B cell (primary cell): ENCODE results near the gene NPAS3. TPM values are rescaled to one million over a fixed set of nuclear protein-coding genes. Genes with fewer than 3 reads are reported as not detected.

Experiments
- ATAC-seq: fragments of 200-7000 bp; cut with Tn5 transposase; one replicate; pipeline ENCODE4 v1.10.0; 2021; ENCODE audit warnings: low read depth, mild to moderate bottlenecking, moderate number of reproducible peaks, moderate library complexity
- CTCF ChIA-PET: fragments of 350-600 bp; sonication (Branson Sonifier 250); formaldehyde crosslinking; loops from one replicate; lab custom pipeline; 2021; ENCODE audit warnings: antibody characterized with exemption, inconsistent platforms; lab: Charles Lee
- POLR2A ChIA-PET: fragments of 350-600 bp; sonication (Branson Sonifier 250); formaldehyde crosslinking; loops from one replicate; lab custom pipeline; 2021; ENCODE audit warnings: antibody characterized with exemption; lab: Charles Lee
- DNase-seq: peaks from one replicate; pipeline ENCODE4 v3.0.0; 2013
- H2AFZ ChIP-seq: 2 replicates; pipeline ENCODE4 v1.6.1; 2012; ENCODE audit warnings: mild to moderate bottlenecking, low read depth, low read length; ENCODE audit not compliant: insufficient read depth, poor library complexity, severe bottlenecking
- H3K27ac ChIP-seq, 2 donors: 1 replicate in 1 of 2; 2 replicates in 1 of 2; pipeline ENCODE4 v1.5.1; 2012 to 2013; ENCODE audit warnings: low read length in 2 of 2, mild to moderate bottlenecking in 2 of 2, moderate library complexity in 1 of 2
- H3K27me3 ChIP-seq, 4 experiments: fragments of 200-600 bp in 1 of 4; sonication (generic) in 1 of 4; replicated peaks in 1 of 4; 1 replicate in 2 of 4; 2 replicates in 2 of 4; pipeline versions ENCODE4 v1.6.1 to v1.7.0; 2013 to 2016; ENCODE audit warnings: low read length in 3 of 4, mild to moderate bottlenecking in 2 of 4, mixed read lengths in 1 of 4, moderate library complexity in 1 of 4; ENCODE audit not compliant: insufficient read depth in 4 of 4, control insufficient read depth in 3 of 4; ENCODE audit errors: control extremely low read depth in 1 of 4
- H3K36me3 ChIP-seq, 2 experiments: replicated peaks in 1 of 2; 1 replicate in 1 of 2; 2 replicates in 1 of 2; pipeline versions ENCODE4 v1.6.1 to v1.7.1; 2013; ENCODE audit warnings: low read length in 1 of 2; ENCODE audit not compliant: insufficient read depth in 2 of 2, control insufficient read depth in 1 of 2; ENCODE audit errors: control extremely low read depth in 1 of 2, extremely low read depth in 1 of 2
- H3K4me1 ChIP-seq, 2 donors: fragments of 200-600 bp in 1 of 2; sonication (generic) in 1 of 2; 1 replicate in 1 of 2; 2 replicates in 1 of 2; pipeline versions ENCODE4 v1.5.1 to v1.6.1; 2013 to 2017; ENCODE audit warnings: low read length in 2 of 2; ENCODE audit not compliant: control insufficient read depth in 2 of 2, insufficient read depth in 2 of 2
- H3K4me2 ChIP-seq: replicated peaks from 2 replicates; pipeline ENCODE3; 2012; ENCODE audit warnings: mild to moderate bottlenecking, low read depth, low read length; ENCODE audit not compliant: poor library complexity, severe bottlenecking
- H3K4me3 ChIP-seq, 5 experiments: fragments of 200-600 bp in 1 of 5; sonication (generic) in 1 of 5; 1 replicate in 3 of 5; 2 replicates in 2 of 5; pipeline versions ENCODE4 v1.5.1 to v1.7.0; 2011 to 2016; ENCODE audit warnings: low read length in 4 of 5, mild to moderate bottlenecking in 4 of 5, low read depth in 2 of 5, control low read depth in 1 of 5, moderate library complexity in 1 of 5; ENCODE audit not compliant: insufficient read depth in 1 of 5; ENCODE audit errors: control extremely low read depth in 1 of 5, extremely low read depth in 1 of 5
- H3K79me2 ChIP-seq: fragments of 200-600 bp; sonication (generic); one replicate; pipeline ENCODE4 v1.6.0; 2016; ENCODE audit warnings: low read length; ENCODE audit not compliant: control insufficient read depth, insufficient read depth
- H3K9ac ChIP-seq: fragments of 200-600 bp; sonication (generic); 2 replicates; pipeline ENCODE4 v1.6.1; 2017; ENCODE audit warnings: mild to moderate bottlenecking, low read length, moderate library complexity
- H3K9me3 ChIP-seq, 3 donors: one replicate each; pipeline versions ENCODE4 v1.6.1 to v1.7.1; 2013; ENCODE audit warnings: low read length in 2 of 3; ENCODE audit not compliant: control insufficient read depth in 2 of 3, insufficient read depth in 1 of 3; ENCODE audit errors: control extremely low read depth in 1 of 3
- H4K20me1 ChIP-seq: 2 replicates; pipeline ENCODE4 v1.6.0; 2012; ENCODE audit warnings: mild to moderate bottlenecking, low read length; ENCODE audit not compliant: insufficient read depth, control insufficient read depth, poor library complexity, severe bottlenecking
- H3K27ac Mint-ChIP-seq: one replicate; pipeline ENCODE4 v1.8.0; 2021; ENCODE audit warnings: mixed read lengths
- H3K27me3 Mint-ChIP-seq: one replicate; pipeline ENCODE4 v1.8.0; 2021; ENCODE audit warnings: mixed read lengths
- H3K4me1 Mint-ChIP-seq: one replicate; pipeline ENCODE4 v1.8.0; 2021; ENCODE audit warnings: mixed read lengths
- H3K4me3 Mint-ChIP-seq: one replicate; pipeline ENCODE4 v1.8.0; 2021; ENCODE audit warnings: mixed read lengths
- H3K9me3 Mint-ChIP-seq: one replicate; pipeline ENCODE4 v1.8.0; 2022; ENCODE audit warnings: mixed read lengths; ENCODE audit not compliant: insufficient read depth
- EZH2 ChIP-seq: IDR thresholded peaks from 2 replicates; pipeline ENCODE4 v1.6.1; 2012; ENCODE audit warnings: borderline replicate concordance, low read depth, mild to moderate bottlenecking, moderate library complexity, low read length; ENCODE audit not compliant: insufficient read depth, poor library complexity, severe bottlenecking
- WGBS: methylation state at CpG from one replicate; pipeline ENCODE4 v1.1.5; 2013; ENCODE audit warnings: missing lambda C conversion rate; ENCODE audit not compliant: insufficient coverage; 5-methylcytosine and 5-hydroxymethylcytosine counted together
- intact Hi-C: fragments of 100-400 bp; cut with micrococcal nuclease; formaldehyde crosslinking; loops from one replicate; pipeline ENCODE4 v1.10.0; 2022
- polyA plus RNA-seq: library from polyadenylated mRNA; depleted of rRNA; stranded (reverse); fragments of >200 nt; gene quantifications from 2 replicates; pipeline ENCODE4 v1.2.3, GENCODE V29; 2012
- total RNA-seq, 2 donors: library from RNA; stranded (reverse); fragments of 120-200 nt in 1 of 2; gene quantifications; 1 replicate in 1 of 2; 2 replicates in 1 of 2; pipeline versions ENCODE4 v1.2.3 to v1.2.4, GENCODE V29; 2013 to 2022
- TF ChIP-seq, protein P1 (sequence below): fragments of 200-600 bp; IDR thresholded peaks from one replicate; pipeline ENCODE4 v1.8.0; 2022; ENCODE audit warnings: antibody characterized with exemption, mild to moderate bottlenecking

Gene NPAS3
- total and polyA plus RNA-seq, 2 donors (not counting 1 experiment from before 2014, with no cell fraction given), result not detected

DNA sequence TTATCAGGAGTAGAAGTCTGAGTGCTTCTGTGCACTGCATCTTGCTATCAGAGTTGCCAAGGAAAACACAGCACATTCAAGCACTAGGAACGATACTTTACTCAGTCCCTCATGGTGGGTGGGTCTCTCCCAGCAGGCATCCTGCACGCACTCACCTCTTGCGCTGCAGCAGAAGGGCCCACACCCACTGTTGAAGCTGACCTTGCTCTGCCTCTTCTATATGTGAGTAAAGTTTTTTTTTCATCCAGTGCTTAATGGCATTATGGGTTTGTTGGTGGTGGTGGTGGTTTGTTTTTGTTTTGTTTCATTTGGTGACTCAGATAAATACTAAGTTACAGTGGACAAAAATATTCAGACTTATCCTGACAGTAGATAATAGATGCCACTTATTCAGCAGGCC is 663.7 kb downstream of the NPAS3 start:
- TF ChIP-seq EZH2, result no peak
- TF ChIP-seq, protein P1, sequence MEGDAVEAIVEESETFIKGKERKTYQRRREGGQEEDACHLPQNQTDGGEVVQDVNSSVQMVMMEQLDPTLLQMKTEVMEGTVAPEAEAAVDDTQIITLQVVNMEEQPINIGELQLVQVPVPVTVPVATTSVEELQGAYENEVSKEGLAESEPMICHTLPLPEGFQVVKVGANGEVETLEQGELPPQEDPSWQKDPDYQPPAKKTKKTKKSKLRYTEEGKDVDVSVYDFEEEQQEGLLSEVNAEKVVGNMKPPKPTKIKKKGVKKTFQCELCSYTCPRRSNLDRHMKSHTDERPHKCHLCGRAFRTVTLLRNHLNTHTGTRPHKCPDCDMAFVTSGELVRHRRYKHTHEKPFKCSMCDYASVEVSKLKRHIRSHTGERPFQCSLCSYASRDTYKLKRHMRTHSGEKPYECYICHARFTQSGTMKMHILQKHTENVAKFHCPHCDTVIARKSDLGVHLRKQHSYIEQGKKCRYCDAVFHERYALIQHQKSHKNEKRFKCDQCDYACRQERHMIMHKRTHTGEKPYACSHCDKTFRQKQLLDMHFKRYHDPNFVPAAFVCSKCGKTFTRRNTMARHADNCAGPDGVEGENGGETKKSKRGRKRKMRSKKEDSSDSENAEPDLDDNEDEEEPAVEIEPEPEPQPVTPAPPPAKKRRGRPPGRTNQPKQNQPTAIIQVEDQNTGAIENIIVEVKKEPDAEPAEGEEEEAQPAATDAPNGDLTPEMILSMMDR, result no peak
- Histone ChIP-seq H3K79me2 (no peaks in the 10 kb centered on the region), H3K4me1 (no peaks in the 10 kb centered on the region), H2AFZ (no peak overlapping the region), H3K9me3 (no peaks in the 10 kb centered on the region), H3K9ac (no peak overlapping the region), H3K27me3 (no peaks in the 10 kb centered on the region), H3K4me3 (no peak overlapping the region), H4K20me1 (no peaks in the 10 kb centered on the region), H3K36me3 (no peaks in the 10 kb centered on the region), H3K4me2 (no peak overlapping the region), H3K27ac (no peak overlapping the region)
- ChIA-PET POLR2A (no interaction called here), CTCF (no interaction called here)
- Mint-ChIP-seq H3K27me3 (no peaks in the 10 kb centered on the region), H3K4me1 (no peaks in the 10 kb centered on the region), H3K27ac (no peak overlapping the region), H3K4me3 (no peak overlapping the region), H3K9me3 (peaks cover 2% of the 10 kb centered on the region)
- intact Hi-C loops, result no loop called here
- 83% methylated on average over 3 of the region's 3 CpGs for WGBS
- no peak for DNase-seq
- no peak for ATAC-seq

DNA sequence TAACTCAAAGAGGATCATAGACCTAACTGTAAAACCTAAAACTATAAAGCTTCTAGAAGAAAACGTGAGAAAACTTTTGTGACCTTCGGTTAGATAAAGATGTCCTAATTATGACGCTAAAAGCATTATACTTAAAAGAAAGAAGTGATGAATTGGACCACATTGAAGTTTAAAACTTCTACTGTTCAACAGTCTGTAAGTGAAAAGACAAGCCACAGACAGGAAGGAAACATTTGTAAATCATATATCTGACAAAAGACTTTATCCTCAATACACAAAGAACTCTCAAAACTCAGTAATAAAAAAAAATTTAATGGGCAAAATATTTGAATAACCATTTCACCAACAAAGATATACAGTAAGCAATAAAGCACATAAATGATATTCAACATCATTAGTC is 667.9 kb downstream of the NPAS3 start:
- Histone ChIP-seq H3K9ac (no peak overlapping the region), H2AFZ (no peak overlapping the region), H3K27ac (no peak overlapping the region), H3K4me1 (no peaks in the 10 kb centered on the region), H3K36me3 (no peaks in the 10 kb centered on the region), H3K79me2 (no peaks in the 10 kb centered on the region), H3K9me3 (no peaks in the 10 kb centered on the region), H4K20me1 (no peaks in the 10 kb centered on the region), H3K4me3 (no peak overlapping the region), H3K27me3 (no peaks in the 10 kb centered on the region), H3K4me2 (no peak overlapping the region)
- no peak for TF ChIP-seq EZH2
- TF ChIP-seq, protein P1, result no peak
- H3K4me1 Mint-ChIP-seq, result no peaks in the 10 kb centered on the region
- no peaks in the 10 kb centered on the region for H3K27me3 Mint-ChIP-seq
- no CpG with 5 or more reads among the region's 3 CpGs for WGBS
- no peaks in the 10 kb centered on the region for H3K9me3 Mint-ChIP-seq
- intact Hi-C loops, result no loop called here
- no peak overlapping the region for H3K27ac Mint-ChIP-seq
- no peak overlapping the region for H3K4me3 Mint-ChIP-seq
- DNase-seq (no peak), ATAC-seq (no peak)
- POLR2A ChIA-PET, result no interaction called here
- CTCF ChIA-PET, result no interaction called here
